IMR-90 (cell line): Measurements from ENCODE around the gene GARNL3. TPM values are rescaled to one million over a fixed set of nuclear protein-coding genes. Genes with fewer than 3 reads are reported as not detected.

Source experiments
- ATAC-seq: fragments of 200-7000 bp; cut with Tn5 transposase; 2 replicates; pipeline ENCODE4 v1.9.1; 2020; ENCODE audit warnings: low read depth, mild to moderate bottlenecking, moderate library complexity
- BruUV-seq: library from RNA; stranded (reverse); fragments of 400-500 nt; replicated peaks from 2 replicates; lab custom pipeline; 2021; lab: Mats Ljungman, UMichigan
- CTCF ChIA-PET: fragments of 300-600 bp; formaldehyde crosslinking; extraction: SDS; loops from one replicate; lab custom pipeline; 2021; ENCODE audit warnings: antibody characterized with exemption; lab: Yijun Ruan, JAX
- POLR2A ChIA-PET: fragments of 300-600 bp; sonication (Branson Sonifier 250); formaldehyde crosslinking; loops from one replicate; lab custom pipeline; 2022; ENCODE audit warnings: antibody characterized with exemption; ENCODE audit not compliant: unreplicated experiment; lab: Charles Lee
- DNase-seq: peaks from one replicate; pipeline ENCODE4 v3.0.0; 2013
- H2AFZ ChIP-seq: replicated peaks from 2 replicates; pipeline ENCODE3; 2013; ENCODE audit warnings: low read length, mild to moderate bottlenecking; ENCODE audit not compliant: poor library complexity
- H2AK5ac ChIP-seq: 2 replicates; pipeline ENCODE4 v1.6.1; 2013; ENCODE audit warnings: low read depth, low read length, inconsistent platforms
- H2AK9ac ChIP-seq: replicated peaks from 2 replicates; pipeline ENCODE3; 2013; ENCODE audit warnings: mild to moderate bottlenecking, low read depth, low read length, moderate library complexity; ENCODE audit not compliant: poor library complexity
- H2BK120ac ChIP-seq: 2 replicates; pipeline ENCODE4 v1.6.1; 2013; ENCODE audit warnings: low read depth, low read length, inconsistent platforms
- H2BK15ac ChIP-seq: 3 replicates; pipeline ENCODE4 v1.6.1; 2013; ENCODE audit warnings: low read depth, low read length, inconsistent platforms
- H2BK20ac ChIP-seq: 2 replicates; pipeline ENCODE4 v1.6.1; 2013; ENCODE audit warnings: low read depth, mild to moderate bottlenecking, inconsistent platforms, low read length, moderate library complexity
- H2BK5ac ChIP-seq: 2 replicates; pipeline ENCODE4 v1.6.1; 2013; ENCODE audit warnings: mild to moderate bottlenecking, low read depth, low read length, inconsistent platforms; ENCODE audit not compliant: poor library complexity, severe bottlenecking
- H3K14ac ChIP-seq: replicated peaks from 2 replicates; pipeline ENCODE4 v1.6.1; 2013; ENCODE audit warnings: low read depth, low read length, inconsistent platforms
- H3K18ac ChIP-seq: 2 replicates; pipeline ENCODE4 v1.6.1; 2013; ENCODE audit warnings: low read depth, low read length, control low read depth
- H3K23ac ChIP-seq: 2 replicates; pipeline ENCODE4 v1.6.1; 2013; ENCODE audit warnings: low read depth, low read length, inconsistent platforms
- H3K27ac ChIP-seq: 2 replicates; pipeline ENCODE4 v1.5.1; 2013; ENCODE audit warnings: mild to moderate bottlenecking, control low read depth, low read length; ENCODE audit not compliant: insufficient read depth
- H3K27me3 ChIP-seq: 2 replicates; pipeline ENCODE4 v1.6.1; 2013; ENCODE audit warnings: low read length; ENCODE audit not compliant: control insufficient read depth, insufficient read depth
- H3K36me3 ChIP-seq: 2 replicates; pipeline ENCODE4 v1.6.1; 2013; ENCODE audit warnings: low read length, mixed read lengths; ENCODE audit not compliant: control insufficient read depth, insufficient read depth
- H3K4ac ChIP-seq: 2 replicates; pipeline ENCODE4 v1.6.1; 2013; ENCODE audit warnings: low read depth, low read length, inconsistent platforms
- H3K4me1 ChIP-seq: 2 replicates; pipeline ENCODE4 v1.6.1; 2013; ENCODE audit warnings: low read length, mixed read lengths; ENCODE audit not compliant: control insufficient read depth, insufficient read depth
- H3K4me2 ChIP-seq: 2 replicates; pipeline ENCODE4 v1.6.1; 2013; ENCODE audit warnings: low read depth, mild to moderate bottlenecking, control low read depth, low read length, moderate library complexity
- H3K4me3 ChIP-seq: 2 replicates; pipeline ENCODE4 v1.5.1; 2013; ENCODE audit warnings: low read depth, mild to moderate bottlenecking, control low read depth, low read length, moderate library complexity; ENCODE audit not compliant: insufficient read depth
- H3K56ac ChIP-seq: 2 replicates; pipeline ENCODE4 v1.6.1; 2013; ENCODE audit warnings: low read length, inconsistent platforms; ENCODE audit not compliant: insufficient read depth; ENCODE audit errors: extremely low read depth
- H3K79me1 ChIP-seq, 2 experiments: 2 replicates each; pipeline ENCODE4 v1.6.1; 2013; ENCODE audit warnings: low read length in 2 of 2, inconsistent platforms in 1 of 2, low read depth in 1 of 2
- H3K9ac ChIP-seq: 2 replicates; pipeline ENCODE4 v1.6.1; 2013; ENCODE audit warnings: low read depth, low read length, control low read depth
- H3K9me1 ChIP-seq: 2 replicates; pipeline ENCODE4 v1.6.1; 2013; ENCODE audit warnings: low read length, inconsistent platforms; ENCODE audit not compliant: insufficient read depth
- H3K9me3 ChIP-seq: 2 replicates; pipeline ENCODE4 v1.6.1; 2013; ENCODE audit warnings: low read length; ENCODE audit not compliant: control insufficient read depth, insufficient read depth
- H4K20me1 ChIP-seq: 2 replicates; pipeline ENCODE4 v1.6.1; 2013; ENCODE audit warnings: low read length, inconsistent platforms; ENCODE audit not compliant: insufficient read depth
- H4K5ac ChIP-seq: 2 replicates; pipeline ENCODE4 v1.6.1; 2013; ENCODE audit warnings: mild to moderate bottlenecking, low read depth, low read length, control low read depth
- H4K8ac ChIP-seq, 2 experiments: 2 replicates each; pipeline ENCODE4 v1.6.1; 2013; ENCODE audit warnings: low read depth in 2 of 2, low read length in 2 of 2, control low read depth in 1 of 2, inconsistent platforms in 1 of 2
- H4K91ac ChIP-seq: 2 replicates; pipeline ENCODE4 v1.6.1; 2013; ENCODE audit warnings: low read depth, low read length, inconsistent platforms; ENCODE audit not compliant: insufficient read depth
- BHLHE40 ChIP-seq: fragments of 150-350 bp; IDR thresholded peaks from 2 replicates; pipeline ENCODE4 v1.6.1; 2016; ENCODE audit warnings: mild to moderate bottlenecking, low read depth, low read length
- CEBPB ChIP-seq: IDR thresholded peaks from 2 replicates; pipeline ENCODE4 v1.6.1; 2012; ENCODE audit warnings: low read depth, low read length, improper control_type of control experiment
- CHD1 ChIP-seq: IDR thresholded peaks from 2 replicates; pipeline ENCODE4 v1.6.1; 2012; ENCODE audit warnings: low read depth, low read length, improper control_type of control experiment
- CTCF ChIP-seq: conservative IDR thresholded peaks from 2 replicates; pipeline ENCODE4 v1.5.1; 2012; ENCODE audit warnings: mild to moderate bottlenecking, low read depth, low read length, improper control_type of control experiment
- MAZ ChIP-seq: IDR thresholded peaks from 2 replicates; pipeline ENCODE4 v1.6.1; 2012; ENCODE audit warnings: low read depth, mild to moderate bottlenecking, low read length, improper control_type of control experiment, moderate library complexity, borderline replicate concordance
- RFX5 ChIP-seq: IDR thresholded peaks from 2 replicates; pipeline ENCODE4 v1.8.0; 2012; ENCODE audit warnings: low read depth, mild to moderate bottlenecking, low read length, moderate library complexity
- SMC3 ChIP-seq: fragments of 150-350 bp; IDR thresholded peaks from 2 replicates; pipeline ENCODE4 v1.6.1; 2016; ENCODE audit warnings: low read depth, mild to moderate bottlenecking, antibody characterized with exemption, low read length, moderate library complexity
- WGBS, 2 experiments: methylation state at CpG; one replicate each; pipeline versions ENCODE4 v1.1.5 to v1.1.7; 2013; ENCODE audit warnings: missing lambda C conversion rate in 2 of 2; ENCODE audit not compliant: insufficient read length in 1 of 2; ENCODE audit errors: extremely low coverage in 2 of 2; 5-methylcytosine and 5-hydroxymethylcytosine counted together
- dilution Hi-C: fragments of 300-500 bp; cut with HindIII; formaldehyde crosslinking; loops from one replicate; pipeline ENCODE4 v1.14.3; 2018; ENCODE audit warnings: low sequenced_read_pairs; ENCODE audit not compliant: unreplicated experiment
- in situ Hi-C: fragments of 300-500 bp; cut with MboI; formaldehyde crosslinking; loops from 3 replicates; pipeline ENCODE4 v1.14.3; 2019; ENCODE audit warnings: low sequenced_read_pairs, inconsistent platforms, mixed read lengths
- intact Hi-C: fragments of 100-400 bp; cut with micrococcal nuclease; formaldehyde crosslinking; loops from 2 replicates; pipeline ENCODE4 v1.10.0; 2022
- polyA plus RNA-seq, 3 experiments: library from polyadenylated mRNA; depleted of rRNA; stranded (reverse); fragments of >200 nt; gene quantifications; 2 replicates each; pipeline ENCODE4 v1.2.3, GENCODE V29; 2012; ENCODE audit warnings: low replicate concordance in 1 of 3
- total RNA-seq: library from RNA; depleted of rRNA; stranded (reverse); fragments of >200 nt; gene quantifications from 2 replicates; pipeline ENCODE4 v1.2.3, GENCODE V29; 2012

GARNL3 gene
- total and polyA plus RNA-seq, 2 of the 4 experiments (the other 2 are of a cell fraction) = 1.9 to 5.0 TPM

- TF ChIP-seq SMC3 (no peak), BHLHE40 (no peak)
Observed at GRCh38 chr9:127225801-127226625, 38.6 kb upstream of the GARNL3 start (continued).

DNA sequence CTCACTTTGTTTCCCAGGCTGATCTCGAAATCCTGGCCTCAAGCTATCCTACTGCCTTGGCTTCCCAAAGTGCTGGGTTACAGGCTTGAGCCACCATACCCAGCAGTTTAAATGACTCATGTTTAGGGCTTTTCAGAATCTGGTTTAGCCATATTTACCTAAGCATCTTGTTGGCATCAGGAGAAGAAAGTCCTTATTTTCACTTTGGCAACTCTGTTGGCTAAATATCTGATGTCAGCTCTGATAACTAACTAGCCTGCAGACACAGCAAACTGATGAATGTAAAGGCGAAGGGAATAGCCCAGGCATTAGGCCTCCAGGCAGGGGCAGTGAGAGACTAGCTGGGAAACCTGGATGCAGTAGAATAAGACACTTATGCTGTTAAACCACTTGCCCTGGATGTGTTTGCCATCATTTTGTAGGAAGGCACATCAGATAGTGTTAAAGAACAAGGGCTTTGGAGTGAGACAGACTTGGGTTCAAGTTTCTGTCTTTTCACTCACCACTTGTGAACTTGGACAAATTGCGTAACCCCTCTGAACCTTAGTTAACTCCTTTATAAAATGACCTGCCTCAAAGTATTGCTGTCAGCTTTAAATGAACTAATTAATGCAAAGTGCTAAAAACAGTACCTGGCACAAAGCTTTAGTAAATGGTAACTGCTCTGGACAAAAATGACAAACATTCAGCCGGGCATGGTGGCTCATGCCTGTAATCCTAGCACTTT lies 34.7 kb upstream of the GARNL3 start:
- Histone ChIP-seq H3K9me3 (no peaks in the 10 kb centered on the region), H3K23ac (no peak overlapping the region), H3K4me2 (no peak overlapping the region), H3K36me3 (no peaks in the 10 kb centered on the region), H2BK15ac (no peak overlapping the region), H3K4me3 (no peak overlapping the region), H3K4ac (no peak overlapping the region), H4K8ac (no peak overlapping the region), H4K5ac (no peak overlapping the region), H2BK120ac (no peak overlapping the region), H2BK20ac (no peak overlapping the region), H2AK5ac (no peak overlapping the region; the same call in 1 of the 2 replicates), H2AK9ac (no peak overlapping the region), H3K27ac (no peak overlapping the region), H3K27me3 (peaks cover 2% of the 10 kb centered on the region), H3K79me1 (no peaks in the 10 kb centered on the region), H2AFZ (no peak overlapping the region), H3K14ac (no peak overlapping the region), H3K18ac (no peak overlapping the region), H3K4me1 (no peaks in the 10 kb centered on the region), H4K91ac (no peak overlapping the region), H3K9me1 (no peaks in the 10 kb centered on the region), H2BK5ac (no peak overlapping the region), H4K20me1 (no peaks in the 10 kb centered on the region), H3K9ac (no peak overlapping the region), H3K56ac (no peak overlapping the region)
- in situ Hi-C loops = no loop called here
- 100% methylated on average over 1 of the region's 4 CpGs; no CpG with 5 or more reads in 1 of the 2 experiments for WGBS, 2 experiments
- TF ChIP-seq CEBPB (peak; percentile 82), BHLHE40 (no peak), MAZ (no peak), CTCF (no peak), CHD1 (no peak), RFX5 (no peak)
- no peak for DNase-seq
- intact Hi-C loops = loop anchor here (10.0 kb wide), 1 partner anchor 195 kb away; the partner anchor contains the start of gene ZNF79
- dilution Hi-C loops = no loop called here
- ChIA-PET POLR2A (no interaction called here), CTCF (no interaction called here)
- ATAC-seq = no peak
- no TSS peak for BruUV-seq
